NOMO-1 treated with dmso at 0.1 percent for 144 hours (cell line): Measurements from ENCODE around the gene NEFH.
"Not testable (repeated sequence)": the region's sequence is repeated elsewhere in the genome, so short reads cannot be mapped to it uniquely, and the experiment has no call there.

Experiments used
- DNase-seq: peaks from one replicate; lab custom pipeline; 2025; ENCODE audit not compliant: unreplicated experiment; lab: John Stamatoyannopoulos, UW

Gene NEFH, protein sequence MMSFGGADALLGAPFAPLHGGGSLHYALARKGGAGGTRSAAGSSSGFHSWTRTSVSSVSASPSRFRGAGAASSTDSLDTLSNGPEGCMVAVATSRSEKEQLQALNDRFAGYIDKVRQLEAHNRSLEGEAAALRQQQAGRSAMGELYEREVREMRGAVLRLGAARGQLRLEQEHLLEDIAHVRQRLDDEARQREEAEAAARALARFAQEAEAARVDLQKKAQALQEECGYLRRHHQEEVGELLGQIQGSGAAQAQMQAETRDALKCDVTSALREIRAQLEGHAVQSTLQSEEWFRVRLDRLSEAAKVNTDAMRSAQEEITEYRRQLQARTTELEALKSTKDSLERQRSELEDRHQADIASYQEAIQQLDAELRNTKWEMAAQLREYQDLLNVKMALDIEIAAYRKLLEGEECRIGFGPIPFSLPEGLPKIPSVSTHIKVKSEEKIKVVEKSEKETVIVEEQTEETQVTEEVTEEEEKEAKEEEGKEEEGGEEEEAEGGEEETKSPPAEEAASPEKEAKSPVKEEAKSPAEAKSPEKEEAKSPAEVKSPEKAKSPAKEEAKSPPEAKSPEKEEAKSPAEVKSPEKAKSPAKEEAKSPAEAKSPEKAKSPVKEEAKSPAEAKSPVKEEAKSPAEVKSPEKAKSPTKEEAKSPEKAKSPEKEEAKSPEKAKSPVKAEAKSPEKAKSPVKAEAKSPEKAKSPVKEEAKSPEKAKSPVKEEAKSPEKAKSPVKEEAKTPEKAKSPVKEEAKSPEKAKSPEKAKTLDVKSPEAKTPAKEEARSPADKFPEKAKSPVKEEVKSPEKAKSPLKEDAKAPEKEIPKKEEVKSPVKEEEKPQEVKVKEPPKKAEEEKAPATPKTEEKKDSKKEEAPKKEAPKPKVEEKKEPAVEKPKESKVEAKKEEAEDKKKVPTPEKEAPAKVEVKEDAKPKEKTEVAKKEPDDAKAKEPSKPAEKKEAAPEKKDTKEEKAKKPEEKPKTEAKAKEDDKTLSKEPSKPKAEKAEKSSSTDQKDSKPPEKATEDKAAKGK

DNA sequence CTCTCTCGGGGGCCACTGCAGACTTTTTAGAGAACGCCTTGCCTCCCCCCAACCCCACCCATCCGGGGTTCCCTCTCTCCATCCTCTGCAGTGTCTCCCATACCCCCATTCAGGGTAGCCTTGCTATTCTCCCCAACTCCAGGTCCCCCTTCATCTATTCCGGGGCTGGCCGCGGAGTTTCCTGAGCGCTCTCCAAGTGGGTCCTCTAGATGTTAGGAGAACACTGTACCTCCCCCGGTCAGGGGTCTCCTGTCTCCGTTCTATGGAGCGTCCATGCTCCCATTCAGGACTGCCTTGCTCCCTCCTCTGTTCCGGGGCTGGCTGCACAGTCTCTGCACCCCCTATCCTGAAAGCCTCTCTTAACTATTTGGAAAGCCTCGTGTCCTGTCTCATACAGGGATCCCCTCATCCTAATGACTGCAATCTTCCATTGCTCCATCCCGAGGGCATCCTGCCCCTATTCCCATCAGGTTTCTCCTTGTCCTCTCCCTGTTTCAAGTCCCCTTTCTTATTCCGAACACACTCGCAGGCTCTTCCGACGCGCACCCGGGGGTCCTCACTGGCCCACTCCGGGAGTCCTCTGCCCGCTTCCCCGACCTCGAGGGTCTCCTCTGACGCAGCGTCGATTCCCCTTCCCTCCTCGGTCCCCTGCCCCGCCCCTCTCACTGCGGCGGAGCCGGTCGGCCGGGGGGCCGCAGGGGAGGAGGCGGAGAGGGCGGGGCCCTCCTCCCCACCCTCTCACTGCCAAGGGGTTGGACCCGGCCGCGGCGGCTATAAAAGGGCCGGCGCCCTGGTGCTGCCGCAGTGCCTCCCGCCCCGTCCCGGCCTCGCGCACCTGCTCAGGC, at the start of gene NEFH:
TSS of gene NEFH (plus strand) at position 802 of the 845 bp plus-strand sequence. CDS start 45 bp downstream, outside the sequence.
- no peak for DNase-seq

DNA sequence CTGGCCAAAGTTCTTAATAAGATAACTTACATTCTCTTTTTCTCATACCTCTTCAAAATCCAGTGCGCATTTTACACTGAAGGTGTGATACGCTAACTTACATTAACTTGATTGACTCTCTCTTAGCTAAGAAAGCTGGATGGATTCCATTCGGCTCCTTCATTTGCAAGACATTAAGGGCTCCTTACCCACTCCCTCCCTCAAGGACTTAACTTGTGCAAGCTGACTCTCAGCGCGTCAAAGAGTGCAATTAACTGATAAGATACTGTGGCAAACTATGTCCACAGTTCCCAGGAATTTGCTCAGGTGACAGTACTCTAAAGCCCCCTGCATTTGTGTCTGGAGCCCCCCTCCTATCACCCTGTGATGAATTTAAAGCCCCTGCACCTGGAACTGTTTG, 48.0 kb upstream of the NEFH start:
- DNase-seq: no peak

DNA sequence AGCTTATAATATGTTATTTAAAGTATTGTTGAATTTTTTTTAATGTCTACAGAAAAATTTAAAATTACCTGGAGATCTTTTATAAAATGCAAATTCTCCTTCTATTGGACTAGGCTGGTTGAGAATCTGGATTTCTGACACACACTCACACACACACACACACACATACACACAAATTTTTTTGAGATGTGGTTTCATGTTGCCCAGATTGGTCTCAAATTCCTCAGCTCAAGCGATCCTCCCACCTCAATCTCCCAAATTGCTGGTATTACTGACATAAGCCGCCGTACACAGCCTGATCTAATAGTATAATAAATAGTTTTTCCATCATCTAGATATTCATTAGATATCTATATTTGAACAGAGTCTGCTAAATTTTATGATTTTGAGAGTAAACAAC, 46.2 kb upstream of the NEFH start:
- no peak for DNase-seq

DNA sequence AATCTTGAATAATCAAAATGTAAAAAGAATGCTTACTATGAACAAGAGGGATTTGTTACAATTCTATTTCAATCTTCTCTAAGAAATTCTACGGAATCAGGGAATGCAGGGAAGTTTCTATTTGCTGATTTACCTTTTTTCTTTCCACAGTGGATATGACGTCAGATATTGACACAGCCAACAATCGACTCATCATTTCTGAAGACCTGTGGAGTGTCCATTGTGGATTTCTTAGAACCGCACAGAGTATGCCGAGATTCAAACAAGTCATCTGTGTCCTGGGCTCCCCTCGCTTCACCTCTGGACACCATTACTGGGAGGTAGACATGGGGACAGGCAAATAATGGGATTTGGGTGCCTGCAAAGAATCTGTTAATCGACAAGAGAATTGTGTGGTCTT, 45.7 kb upstream of the NEFH start:
- DNase-seq: no peak

DNA sequence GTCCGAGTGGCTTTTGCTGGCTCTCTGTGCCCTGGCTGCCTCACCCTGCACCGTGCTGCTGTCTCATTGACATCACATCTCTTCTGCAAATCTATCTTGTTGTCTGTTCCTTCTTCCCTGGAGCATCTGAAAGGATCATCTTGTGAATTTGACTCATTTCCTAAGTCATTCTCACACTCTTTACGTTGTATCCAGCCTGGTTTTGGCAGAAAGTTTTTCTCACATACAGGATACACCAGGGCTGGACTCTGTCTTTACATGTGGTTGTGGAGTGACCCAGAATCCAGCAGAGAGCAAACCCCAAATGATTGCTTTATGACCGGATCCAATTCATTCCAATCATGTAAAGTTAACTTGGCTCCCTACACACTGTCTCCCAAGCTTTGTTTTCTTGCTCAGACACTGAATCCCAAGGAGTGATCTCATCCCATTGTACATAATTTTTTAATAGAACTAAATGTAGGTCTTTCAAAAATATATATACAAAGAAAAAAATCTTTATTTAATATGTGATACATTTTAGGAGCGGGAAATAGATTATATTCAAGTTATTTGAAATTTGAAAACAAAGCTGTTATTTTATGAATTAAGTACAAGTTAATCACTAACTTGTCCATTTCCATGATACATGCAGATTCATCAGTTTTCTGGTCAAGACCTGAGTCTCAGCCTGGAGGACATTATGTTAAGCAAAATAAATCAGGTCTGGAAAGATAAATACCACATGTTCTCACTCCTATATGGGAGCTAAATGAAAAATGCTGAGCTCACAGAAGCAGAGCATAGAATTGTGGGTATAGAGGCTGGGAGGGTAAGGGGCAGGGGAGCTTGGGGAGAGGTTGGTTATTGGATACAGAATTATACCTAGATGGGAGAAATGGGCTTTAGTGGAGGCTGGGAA, 44.5 kb upstream of the NEFH start:
- DNase-seq: no peak

DNA sequence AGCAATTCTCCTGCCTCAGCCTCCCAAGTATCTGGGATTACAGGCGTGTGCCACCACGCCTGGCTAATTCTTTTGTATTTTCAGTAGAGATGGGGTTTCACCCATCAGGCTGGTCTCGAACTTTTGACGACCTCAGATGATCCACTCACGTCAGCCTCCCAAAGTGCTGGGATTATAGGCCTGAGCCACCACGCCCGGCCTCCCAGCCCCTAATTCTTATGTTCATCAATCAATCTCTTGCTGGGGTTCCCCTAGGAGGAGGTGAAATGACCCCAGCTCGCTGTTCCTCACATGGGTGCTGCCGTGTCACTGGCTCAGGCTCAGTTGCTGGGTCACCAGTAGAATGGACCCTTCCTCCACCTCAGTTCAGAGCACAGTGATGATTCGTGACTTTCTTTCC, 41.7 kb upstream of the NEFH start, which contains the start of gene RFPL1:
TSS of gene RFPL1 (plus strand) at position 301 of the 400 bp plus-strand sequence.
- DNase-seq: not testable (repeated sequence)

DNA sequence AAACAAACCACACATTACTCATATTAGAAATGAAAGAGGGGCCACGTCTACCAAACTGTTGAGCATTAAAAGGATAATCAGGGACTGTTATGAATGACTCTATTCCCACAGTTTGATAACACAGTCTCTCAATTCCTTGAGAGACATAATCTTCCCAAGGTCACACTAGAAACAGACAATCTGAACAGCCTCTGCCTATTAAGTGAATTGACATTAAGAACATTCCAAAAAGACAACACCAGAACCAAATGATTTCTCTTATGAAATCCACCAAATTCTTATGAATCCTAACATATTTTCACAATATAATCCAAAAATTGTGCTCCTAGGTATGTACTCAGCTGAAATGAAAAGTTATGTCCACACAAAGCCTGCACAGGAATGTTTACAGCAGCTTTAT, 37.0 kb upstream of the NEFH start:
- no peak for DNase-seq

DNA sequence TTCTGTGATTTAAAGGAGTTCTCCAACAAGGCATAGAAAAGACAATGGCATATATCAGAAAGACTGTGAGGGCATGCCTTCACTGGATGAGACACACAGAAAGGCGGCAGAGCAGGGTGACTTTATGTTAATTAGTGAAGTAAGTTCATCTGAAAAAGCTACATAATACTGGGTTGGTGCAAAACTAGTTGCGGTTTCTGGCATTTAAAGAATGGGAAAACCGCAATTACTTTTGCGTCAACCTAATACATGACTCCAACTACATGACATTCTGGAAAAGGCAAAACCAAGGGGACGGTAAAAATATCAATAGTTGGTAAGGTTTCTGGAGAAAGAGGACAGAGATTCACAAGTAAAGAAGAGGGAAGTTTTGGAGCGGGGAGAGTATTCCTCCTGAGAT, 36.6 kb upstream of the NEFH start:
- DNase-seq: no peak

DNA sequence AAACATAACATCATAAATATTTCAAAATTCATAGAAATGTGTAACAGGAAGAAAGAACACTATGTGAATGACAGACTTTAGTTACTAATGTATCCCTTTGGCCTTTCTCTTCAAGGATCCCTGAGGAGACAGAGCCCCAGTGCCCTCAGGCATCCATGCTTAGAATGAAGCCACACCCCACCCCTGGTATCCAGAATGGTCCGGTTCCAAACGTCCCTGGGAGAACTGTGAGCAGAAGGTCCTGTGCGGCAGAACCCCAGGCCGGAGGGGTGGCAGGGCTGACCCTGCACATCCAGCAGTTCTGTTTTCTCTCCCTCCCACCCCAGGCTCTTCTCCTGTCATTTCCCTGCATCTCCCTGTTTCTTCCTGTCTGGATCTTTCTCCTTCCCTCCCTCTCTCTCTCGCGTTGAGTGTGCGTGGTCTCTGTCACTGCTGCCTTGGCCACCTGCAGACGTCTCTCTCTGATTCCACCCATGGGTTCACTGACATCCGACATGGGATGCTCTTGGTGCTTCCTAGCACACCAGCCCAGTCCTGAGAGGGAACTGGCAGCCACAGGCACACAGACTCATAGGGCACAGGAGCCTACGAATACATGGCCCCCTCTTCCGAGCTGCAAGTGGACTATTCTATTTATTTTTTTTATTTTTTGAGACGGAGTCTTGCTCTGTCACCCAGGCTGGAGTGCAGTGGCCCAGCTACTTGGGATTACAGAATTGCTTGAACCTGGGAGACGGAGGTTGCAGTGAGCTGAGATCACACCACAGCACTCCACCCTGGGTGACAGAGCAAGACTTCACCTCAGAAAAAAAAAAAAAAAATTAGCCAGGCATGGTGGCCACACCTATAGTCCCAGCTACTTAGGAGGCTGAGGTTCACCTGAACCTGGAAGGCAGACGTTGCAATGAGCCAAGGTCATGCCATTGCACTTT, 35.9 kb upstream of the NEFH start:
- DNase-seq: no peak

DNA sequence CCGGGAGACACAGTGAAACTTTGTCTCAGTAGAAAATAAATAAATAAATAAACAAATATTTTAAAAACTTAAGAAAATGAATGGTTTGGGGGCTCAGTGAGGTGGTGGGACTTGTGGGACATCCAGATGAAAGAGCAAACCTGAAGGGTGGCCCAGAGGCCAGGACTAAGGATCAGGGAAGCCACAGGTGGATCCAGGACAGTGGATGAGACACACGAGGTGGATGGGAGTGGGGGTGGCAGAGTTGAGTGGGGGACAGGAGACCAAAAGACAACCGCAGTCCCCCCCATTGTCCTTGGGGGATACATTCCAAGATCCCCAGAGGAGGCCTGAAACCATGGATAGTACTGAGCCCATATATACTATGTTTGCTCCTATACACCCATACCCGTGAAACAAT, 34.5 kb upstream of the NEFH start:
- no peak for DNase-seq

DNA sequence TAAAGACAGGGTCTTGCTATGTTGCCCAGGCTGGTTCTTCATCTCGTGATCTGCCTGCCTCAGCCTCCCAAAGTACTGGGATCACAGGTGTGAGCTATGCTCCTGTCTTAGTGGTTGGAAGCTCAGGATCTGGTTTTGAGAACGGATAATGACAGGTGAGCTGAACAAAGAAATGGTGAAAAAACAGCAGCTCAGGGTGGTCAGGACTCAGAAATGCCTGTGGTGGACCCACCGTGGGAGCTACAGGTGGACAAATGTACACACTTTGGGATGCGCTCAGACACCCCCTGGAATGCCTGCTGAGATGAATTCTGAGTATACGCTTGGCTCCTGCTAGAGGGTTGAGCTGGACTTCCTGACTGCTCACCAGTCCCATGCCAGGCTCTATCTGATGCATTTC, 32.1 kb upstream of the NEFH start:
- DNase-seq: no peak

DNA sequence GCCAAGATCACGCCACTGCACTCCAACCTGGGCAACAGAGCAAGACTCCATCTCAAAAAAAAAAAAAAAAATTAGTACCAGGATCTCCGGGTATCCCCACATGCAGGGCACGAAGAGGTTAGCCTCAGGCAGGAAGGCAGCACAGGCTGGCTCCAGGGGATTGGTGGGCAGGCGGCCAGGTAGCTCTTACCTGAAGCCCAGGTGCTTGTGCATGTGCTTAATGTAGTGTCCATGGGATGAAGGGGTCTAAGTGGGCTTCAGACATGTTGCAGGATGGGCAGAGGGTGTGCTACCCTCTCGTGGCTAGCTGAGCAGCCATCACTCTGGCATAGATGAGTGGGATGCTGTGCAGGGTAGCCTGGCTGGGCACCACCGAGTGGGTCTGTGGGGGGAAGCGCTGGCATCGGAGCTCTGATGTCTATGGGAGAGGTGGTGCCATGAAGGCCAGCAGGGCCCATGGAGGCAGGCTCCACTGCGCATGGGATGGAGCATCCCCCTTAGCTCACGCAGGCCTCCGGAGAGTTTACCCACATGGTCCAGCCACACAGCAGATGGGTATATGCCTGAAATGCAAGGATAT, 30.6 kb upstream of the NEFH start:
- no peak for DNase-seq

DNA sequence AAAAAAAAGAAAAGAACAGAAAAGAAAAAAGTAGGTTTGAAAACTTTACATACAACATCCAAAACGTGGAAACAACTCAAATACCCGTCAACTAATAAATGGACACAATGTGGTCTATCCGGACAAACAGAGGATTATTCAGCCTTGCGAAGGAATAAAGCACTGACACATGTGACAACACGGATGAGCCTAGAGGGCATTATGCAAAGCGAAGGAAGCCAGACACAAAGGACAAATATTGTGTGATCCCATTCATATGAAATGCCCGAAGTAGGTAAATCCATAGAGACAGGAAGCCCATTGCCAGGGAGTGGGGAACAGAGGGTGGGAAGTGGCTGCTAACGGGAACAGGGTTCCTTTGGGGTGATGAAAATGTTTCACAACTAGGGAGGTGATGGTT, 29.8 kb upstream of the NEFH start:
- DNase-seq: no peak

DNA sequence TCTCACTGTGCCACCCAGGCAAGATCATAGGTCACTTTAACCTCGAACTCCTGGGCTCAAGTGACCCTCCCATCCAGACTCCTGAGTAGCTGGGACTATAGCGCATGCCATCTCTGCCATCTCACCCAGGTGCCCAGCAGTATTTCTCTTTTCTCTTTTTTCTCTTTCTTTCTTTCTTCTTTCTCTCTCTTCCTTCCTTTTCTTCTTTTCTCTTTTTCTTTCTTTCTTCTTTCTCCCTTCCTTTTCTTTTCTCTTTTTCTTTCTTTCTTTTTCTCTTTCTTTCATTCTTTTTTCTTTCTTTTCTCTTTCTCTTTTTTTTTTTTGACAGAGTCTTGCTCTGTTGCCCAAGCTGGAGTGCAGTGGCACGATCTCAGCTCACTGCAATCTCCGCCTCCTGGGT, 28.2 kb upstream of the NEFH start:
- DNase-seq: no peak

DNA sequence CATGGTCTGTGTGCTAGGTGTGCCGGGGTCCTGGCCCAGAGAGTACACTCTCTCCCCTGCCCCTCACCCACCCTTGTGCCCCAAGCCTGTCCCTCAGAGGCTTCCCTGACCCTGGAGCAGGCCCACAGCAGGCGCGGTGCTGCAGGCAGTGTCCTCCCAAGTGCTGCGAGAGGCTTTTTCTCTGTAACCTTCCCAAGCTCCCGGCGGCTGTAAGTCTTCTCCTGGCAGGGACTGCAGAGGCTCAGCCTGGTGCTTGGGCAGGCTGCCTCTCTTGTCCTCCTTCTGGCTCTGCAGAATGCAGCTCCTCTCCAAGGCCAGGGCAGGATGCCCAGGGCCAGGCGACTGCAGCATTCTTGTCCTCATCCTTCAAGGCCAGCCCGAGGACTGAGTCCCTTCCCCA, 25.7 kb upstream of the NEFH start:
- DNase-seq: no peak

DNA sequence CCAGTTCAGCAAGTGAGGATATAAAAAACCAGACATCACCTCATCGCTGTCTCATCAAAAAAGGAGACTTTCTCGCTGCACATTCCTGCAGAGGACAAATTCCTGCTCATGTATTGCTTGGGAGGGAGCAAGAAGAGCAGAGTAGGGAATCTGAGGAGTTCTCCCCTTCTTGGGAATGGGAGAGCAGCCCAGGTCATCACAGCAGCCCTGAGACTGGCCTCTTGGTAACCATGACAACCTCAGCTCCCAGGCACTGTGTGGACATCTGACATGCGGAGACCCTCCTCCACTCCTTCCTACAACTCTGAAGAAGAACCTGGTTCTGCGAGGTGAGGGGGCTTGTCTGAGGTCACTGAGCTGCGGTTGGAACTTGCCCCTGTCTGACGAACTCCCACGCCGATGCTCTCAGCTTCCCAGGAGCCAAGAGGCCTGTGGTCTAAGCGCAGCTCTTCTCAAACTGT, 23.8 kb upstream of the NEFH start:
- no peak for DNase-seq

DNA sequence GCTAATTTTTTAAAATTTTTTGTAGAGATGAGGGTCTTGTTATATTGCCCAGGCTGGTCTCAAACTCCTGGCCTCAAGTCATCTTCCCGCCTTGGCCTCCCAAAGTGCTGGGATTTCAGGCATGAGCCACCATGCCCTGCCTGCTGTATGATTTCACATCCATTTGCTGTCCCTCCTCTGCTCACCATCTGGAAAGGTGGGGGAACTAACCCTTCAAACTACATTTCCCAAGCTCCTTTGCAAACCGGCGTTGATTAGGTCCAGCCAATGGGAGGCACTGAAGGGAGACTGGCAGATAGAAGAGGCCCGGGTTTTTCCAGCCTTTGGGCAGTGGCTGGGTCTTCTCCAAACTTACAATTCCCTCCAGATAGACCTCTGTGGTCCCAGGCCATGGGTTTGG, 22.3 kb upstream of the NEFH start:
- DNase-seq: no peak

DNA sequence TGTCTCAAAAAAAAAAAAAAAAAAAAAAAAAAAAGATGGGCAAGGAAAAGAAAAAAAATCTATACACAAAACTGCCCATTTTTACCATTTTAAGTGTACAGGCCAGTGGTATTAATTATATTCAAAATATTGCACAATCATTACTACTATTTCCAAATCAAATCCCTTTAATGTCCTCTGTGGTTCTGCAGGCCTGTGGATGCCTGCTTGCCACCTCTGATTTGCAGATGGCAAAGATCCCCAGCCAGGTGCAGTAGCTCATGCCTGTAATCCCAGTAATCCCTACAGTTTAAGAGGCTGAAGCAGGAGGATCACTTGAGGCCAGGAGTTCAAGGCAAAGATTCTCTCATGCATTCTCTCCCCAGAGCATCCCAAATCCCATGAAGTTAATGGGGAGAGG, 21.5 kb upstream of the NEFH start:
- no peak for DNase-seq
